ENCODE data around the gene DPH6.
"Not testable (repeated sequence)": the region's sequence is repeated elsewhere in the genome, so short reads cannot be mapped to it uniquely, and the experiment has no call there.

Gene DPH6

GRCh38 chr15:35545824-35546510 is at the start of gene DPH6:
TSS of gene DPH6 (minus strand) at chr15:35546165. CDS start at chr15:35546141, 24 bp downstream.
- in situ Hi-C loops (cut with MboI; ENCODE audit: low sequenced_read_pairs): no loop called here

GRCh38 chr15:35595656-35596055 is 49.7 kb upstream of the DPH6 start:
- in situ Hi-C loops (cut with MboI; ENCODE audit: low sequenced_read_pairs): no loop called here

GRCh38 chr15:35591987-35592386 is 46.0 kb upstream of the DPH6 start:
- in situ Hi-C loops (cut with MboI; ENCODE audit: low sequenced_read_pairs): not testable (repeated sequence)

GRCh38 chr15:35583863-35584528 is 38.0 kb upstream of the DPH6 start:
- in situ Hi-C loops (cut with MboI; ENCODE audit: low sequenced_read_pairs): no loop called here

- in situ Hi-C loops (cut with MboI; ENCODE audit: low sequenced_read_pairs): no loop called here
Measured at GRCh38 chr15:35580606-35581005, 34.6 kb upstream of the DPH6 start.

- in situ Hi-C loops (cut with MboI; ENCODE audit: low sequenced_read_pairs): no loop called here
Measured at GRCh38 chr15:35567392-35567791, 21.4 kb upstream of the DPH6 start.

GRCh38 chr15:35566991-35567390 is 21.0 kb upstream of the DPH6 start:
- in situ Hi-C loops (cut with MboI; ENCODE audit: low sequenced_read_pairs): no loop called here

- in situ Hi-C loops (cut with MboI; ENCODE audit: low sequenced_read_pairs): no loop called here
Measured at GRCh38 chr15:35565901-35566300, 19.9 kb upstream of the DPH6 start.

GRCh38 chr15:35562641-35563040 is 16.7 kb upstream of the DPH6 start:
- in situ Hi-C loops (cut with MboI; ENCODE audit: low sequenced_read_pairs): no loop called here

- in situ Hi-C loops (cut with MboI; ENCODE audit: low sequenced_read_pairs): no loop called here
Measured at GRCh38 chr15:35561308-35561707, 15.3 kb upstream of the DPH6 start.

GRCh38 chr15:35560870-35561269 is 14.9 kb upstream of the DPH6 start:
- in situ Hi-C loops (cut with MboI; ENCODE audit: low sequenced_read_pairs): no loop called here

- in situ Hi-C loops (cut with MboI; ENCODE audit: low sequenced_read_pairs): no loop called here
Measured at GRCh38 chr15:35560258-35560657, 14.3 kb upstream of the DPH6 start.

- in situ Hi-C loops (cut with MboI; ENCODE audit: low sequenced_read_pairs): no loop called here
Measured at GRCh38 chr15:35559683-35560082, 13.7 kb upstream of the DPH6 start.

- in situ Hi-C loops (cut with MboI; ENCODE audit: low sequenced_read_pairs): no loop called here
Measured at GRCh38 chr15:35557544-35557943, 11.6 kb upstream of the DPH6 start.

GRCh38 chr15:35557012-35557411 is 11.0 kb upstream of the DPH6 start:
- in situ Hi-C loops (cut with MboI; ENCODE audit: low sequenced_read_pairs): no loop called here

- in situ Hi-C loops (cut with MboI; ENCODE audit: low sequenced_read_pairs): no loop called here
Measured at GRCh38 chr15:35555244-35555643, 9.3 kb upstream of the DPH6 start.

GRCh38 chr15:35550957-35551356 is 5.0 kb upstream of the DPH6 start:
- in situ Hi-C loops (cut with MboI; ENCODE audit: low sequenced_read_pairs): no loop called here

GRCh38 chr15:35549567-35549966 is 3.6 kb upstream of the DPH6 start:
- in situ Hi-C loops (cut with MboI; ENCODE audit: low sequenced_read_pairs): no loop called here

GRCh38 chr15:35548435-35548834 is 2.5 kb upstream of the DPH6 start:
- in situ Hi-C loops (cut with MboI; ENCODE audit: low sequenced_read_pairs): no loop called here

GRCh38 chr15:35547775-35548364 is 1.9 kb upstream of the DPH6 start:
- in situ Hi-C loops (cut with MboI; ENCODE audit: low sequenced_read_pairs): no loop called here

- in situ Hi-C loops (cut with MboI; ENCODE audit: low sequenced_read_pairs): no loop called here
Measured at GRCh38 chr15:35546511-35547381, 781 bp upstream of the DPH6 start.
